A549 (cell line): ENCODE results near the gene RPS21.

Experiments
- BHLHE40 ChIP-seq: IDR thresholded peaks from 2 replicates; pipeline ENCODE4 v1.6.1; 2012; ENCODE audit warnings: low read depth, low read length, inconsistent platforms
- CEBPB ChIP-seq, 2 experiments: fragments of >200 bp in 1 of 2; sonication (Bioruptor Twin) in 1 of 2; formaldehyde crosslinking in 1 of 2; IDR thresholded peaks; 2 replicates each; pipeline ENCODE4 v1.6.1; 2012 to 2016
- CTCF ChIP-seq: fragments of >200 bp; sonication (Bioruptor Twin); formaldehyde crosslinking; IDR thresholded peaks from 3 replicates; pipeline ENCODE4 v1.5.1; 2016
- EP300 ChIP-seq, 2 experiments: fragments of >200 bp; sonication (Bioruptor Twin); formaldehyde crosslinking; IDR thresholded peaks; 2 replicates in 1 of 2; 3 replicates in 1 of 2; pipeline ENCODE4 v1.6.1; 2016 to 2017
- GATA3 ChIP-seq: IDR thresholded peaks from 2 replicates; pipeline ENCODE4 v1.6.1; 2012; ENCODE audit warnings: borderline replicate concordance
- MAFK ChIP-seq: fragments of 450-650 bp; IDR thresholded peaks from 2 replicates; pipeline ENCODE4 v1.6.1; 2014; ENCODE audit not compliant: partially characterized antibody
- MAX ChIP-seq: IDR thresholded peaks from 2 replicates; pipeline ENCODE4 v1.6.1; 2012
- MYC ChIP-seq: IDR thresholded peaks from 2 replicates; pipeline ENCODE4 v1.6.1; 2012; ENCODE audit warnings: mild to moderate bottlenecking, inconsistent platforms, low read length, improper control_type of control experiment, borderline replicate concordance
- NFE2L2 ChIP-seq: fragments of 150-350 bp; conservative IDR thresholded peaks from 2 replicates; pipeline ENCODE4 v1.6.1; 2014; ENCODE audit warnings: low read length
- PBX3 ChIP-seq: IDR thresholded peaks from 2 replicates; pipeline ENCODE4 v1.6.1; 2012
- POLR2A ChIP-seq: IDR thresholded peaks from 2 replicates; pipeline ENCODE4 v1.6.1; 2012; ENCODE audit warnings: mild to moderate bottlenecking, low read length
- RAD21 ChIP-seq, 2 experiments: fragments of >200 bp in 1 of 2; sonication (Bioruptor Twin) in 1 of 2; formaldehyde crosslinking in 1 of 2; IDR thresholded peaks in 1 of 2; conservative IDR thresholded peaks in 1 of 2; 2 replicates in 1 of 2; 3 replicates in 1 of 2; pipeline ENCODE4 v1.6.1; 2012 to 2018; ENCODE audit warnings: inconsistent platforms in 1 of 2
- RCOR1 ChIP-seq: fragments of 150-350 bp; IDR thresholded peaks from 2 replicates; pipeline ENCODE4 v1.6.1; 2014; ENCODE audit warnings: antibody characterized with exemption, low read length, low read depth

- TF ChIP-seq MAFK = no peak
- TF ChIP-seq CTCF = no peak
- TF ChIP-seq MAX = no peak
- TF ChIP-seq BHLHE40 = no peak
- no peak for TF ChIP-seq MYC
- TF ChIP-seq CEBPB (IDR thresholded peaks at IDR 0.05) = no peak
- TF ChIP-seq EP300 (IDR thresholded peaks at IDR 0.05) = no peak
- TF ChIP-seq NFE2L2 = no peak
- no peak for TF ChIP-seq POLR2A
- no peak for TF ChIP-seq RCOR1
- no peak for TF ChIP-seq RAD21 (conservative IDR thresholded peaks at IDR 0.05 in 1 of 2, IDR thresholded peaks at IDR 0.05 in 1 of 2)
- no peak for TF ChIP-seq PBX3
- TF ChIP-seq GATA3 = no peak
Measured at GRCh38 chr20:62404761-62405107, 17.8 kb downstream of the RPS21 start.
